Lung (tissue), 12 donors: ENCODE measurements around the gene MAP3K20. TPM values are rescaled to one million over a fixed set of nuclear protein-coding genes. Genes with fewer than 3 reads are reported as not detected.

ENCODE experiments used
- ATAC-seq: fragments of 200-7000 bp; cut with Tn5 transposase; one replicate; pipeline ENCODE4 v1.9.1; 2020; ENCODE audit warnings: moderate number of reproducible peaks; ENCODE audit not compliant: insufficient read depth, low FRiP score
- DNase-seq, 3 donors: peaks; one replicate each; pipeline ENCODE4 v3.0.0-alpha.2; 2013 to 2017
- H3K27ac ChIP-seq, 2 donors: one replicate each; pipeline ENCODE4 v1.5.1; 2013; ENCODE audit warnings: mild to moderate bottlenecking in 2 of 2, moderate library complexity in 2 of 2, control low read depth in 1 of 2, inconsistent platforms in 1 of 2, low read depth in 1 of 2, low read length in 1 of 2
- H3K27me3 ChIP-seq, 3 donors: one replicate each; pipeline ENCODE4 v1.5.1; 2013; ENCODE audit warnings: low read length in 2 of 3; ENCODE audit not compliant: control insufficient read depth in 3 of 3, insufficient read depth in 3 of 3
- H3K36me3 ChIP-seq, 4 donors: one replicate each; pipeline ENCODE4 v1.5.1; 2013; ENCODE audit warnings: low read length in 4 of 4, mild to moderate bottlenecking in 1 of 4, moderate library complexity in 1 of 4; ENCODE audit not compliant: control insufficient read depth in 4 of 4, insufficient read depth in 4 of 4
- H3K4me1 ChIP-seq, 5 donors: one replicate each; pipeline ENCODE4 v1.5.1; 2013; ENCODE audit warnings: low read length in 5 of 5, mild to moderate bottlenecking in 2 of 5, moderate library complexity in 1 of 5; ENCODE audit not compliant: control insufficient read depth in 5 of 5, insufficient read depth in 5 of 5
- H3K4me3 ChIP-seq: one replicate; pipeline ENCODE4 v1.5.1; 2013; ENCODE audit warnings: mild to moderate bottlenecking, control low read depth, moderate library complexity
- H3K9ac ChIP-seq, 2 donors: one replicate each; pipeline ENCODE4 v1.5.1; 2013; ENCODE audit warnings: low read length in 2 of 2, control low read depth in 1 of 2; ENCODE audit not compliant: insufficient read depth in 1 of 2
- H3K9me3 ChIP-seq, 4 donors: one replicate each; pipeline ENCODE4 v1.5.1; 2013; ENCODE audit warnings: low read length in 3 of 4, mild to moderate bottlenecking in 1 of 4, moderate library complexity in 1 of 4; ENCODE audit not compliant: control insufficient read depth in 4 of 4, insufficient read depth in 3 of 4
- CTCF ChIP-seq: IDR thresholded peaks from 2 replicates; pipeline ENCODE4 v1.5.1; 2012; ENCODE audit warnings: mild to moderate bottlenecking; ENCODE audit errors: control extremely low read depth, extremely low read depth
- WGBS, 2 donors: extraction: QIAGEN DNeasy Blood & Tissue Kit; methylation state at CpG; one replicate each; pipeline ENCODE4 v1.1.7; 2013; 5-methylcytosine and 5-hydroxymethylcytosine counted together
- polyA plus RNA-seq, 2 donors: library from polyadenylated mRNA; stranded (reverse); fragments of 200-250 nt; gene quantifications; one replicate each; pipeline ENCODE4 v1.2.1, GENCODE V29; 2013
- total RNA-seq, 2 donors: library from RNA; depleted of rRNA in 1 of 2; stranded (reverse); fragments of >200 nt in 1 of 2; gene quantifications; one replicate each; pipeline ENCODE4 v1.2.1, GENCODE V29; 2014 to 2021
- donor health status: control.
- donor health status: control.
- donor health status: Bipolar disorder and iron deficiency.
- donor health status: healthy.
- donor health status: DM: yes; HTN: yes; CAD: no.

MAP3K20 gene
- total and polyA plus RNA-seq, 4 donors = 13.4 to 71.6 (median 31.6) TPM

GRCh38 chr2:173214213-173214612, 138.6 kb downstream of the MAP3K20 start:
- WGBS, 2 donors = 91 to 94% methylated on average over 5 of the region's 5 CpGs
- Histone ChIP-seq H3K4me3 (no peak overlapping the region), H3K4me1 (peaks cover 0 to 25% (median 10%) of the 10 kb centered on the region in 5 donors), H3K36me3 (peaks cover 3 to 16% (median 6%) of the 10 kb centered on the region in 4 donors), H3K9ac (no peak overlapping the region), H3K9me3 (no peaks in the 10 kb centered on the region), H3K27me3 (no peaks in the 10 kb centered on the region), H3K27ac (no peak overlapping the region)
- DNase-seq (no peak), ATAC-seq (no peak)
- TF ChIP-seq CTCF = no peak

- H3K4me1 ChIP-seq = peaks cover 0 to 29% (median 8%) of the 10 kb centered on the region in 5 donors
- no peak overlapping the region for H3K4me3 ChIP-seq
- H3K27me3 ChIP-seq = no peaks in the 10 kb centered on the region
- H3K27ac ChIP-seq = no peak overlapping the region
- H3K36me3 ChIP-seq = peaks cover 3 to 12% (median 4%) of the 10 kb centered on the region in 4 donors
- TF ChIP-seq CTCF = no peak
- ATAC-seq = no peak
- no peak for DNase-seq
- H3K9ac ChIP-seq = no peak overlapping the region
- H3K9me3 ChIP-seq = no peaks in the 10 kb centered on the region
- 93 to 95% methylated on average over 4 of the region's 4 CpGs for WGBS, 2 donors
Measured at GRCh38 chr2:173215316-173215715, 139.7 kb downstream of the MAP3K20 start.

- TF ChIP-seq CTCF = no peak
- no peaks in the 10 kb centered on the region for H3K27me3 ChIP-seq
- ATAC-seq (no peak), DNase-seq (no peak)
- no peaks in the 10 kb centered on the region for H3K9me3 ChIP-seq
- no peak overlapping the region for H3K4me3 ChIP-seq
- H3K9ac ChIP-seq = no peak overlapping the region
- H3K36me3 ChIP-seq = peaks cover 3 to 12% (median 5%) of the 10 kb centered on the region in 4 donors
- 96 to 98% methylated on average over 1 of the region's 1 CpG for WGBS, 2 donors
- H3K4me1 ChIP-seq = peaks cover 0 to 32% (median 6%) of the 10 kb centered on the region in 5 donors
- H3K27ac ChIP-seq = peak overlapping the region in 1 of 2 donors; percentile 12
Measured at GRCh38 chr2:173216051-173216450, 140.4 kb downstream of the MAP3K20 start.

- no peak overlapping the region for H3K4me3 ChIP-seq
- DNase-seq = no peak
- H3K9me3 ChIP-seq = no peaks in the 10 kb centered on the region
- no peak for TF ChIP-seq CTCF
- H3K4me1 ChIP-seq = peaks cover 0 to 38% (median 10%) of the 10 kb centered on the region in 5 donors
- H3K27me3 ChIP-seq = no peaks in the 10 kb centered on the region
- peaks cover 0 to 8% (median 5%) of the 10 kb centered on the region in 4 donors for H3K36me3 ChIP-seq
- no peak overlapping the region for H3K9ac ChIP-seq
- 96 to 97% methylated on average over 2 of the region's 2 CpGs for WGBS, 2 donors
- no peak overlapping the region for H3K27ac ChIP-seq
- ATAC-seq = no peak
Measured at GRCh38 chr2:173216668-173217067, 141.0 kb downstream of the MAP3K20 start.
